Neural cell (in vitro differentiated cells): ENCODE results near the gene VPS8. TPM values are rescaled to one million over a fixed set of nuclear protein-coding genes. Genes with fewer than 3 reads are reported as not detected.

Source experiments
- H2AFZ ChIP-seq: fragments of 200-600, 300-800 bp; sonication (generic), shearing (Covaris generic); 2 replicates; pipeline ENCODE4 v1.6.0; 2014; ENCODE audit warnings: low read depth, mild to moderate bottlenecking, antibody characterized with exemption, low read length, moderate library complexity
- H3F3A ChIP-seq: fragments of 200-600 bp; shearing (Covaris generic); 2 replicates; pipeline ENCODE4 v1.6.1; 2016; ENCODE audit warnings: mild to moderate bottlenecking, moderate library complexity, mixed read lengths, antibody characterized with exemption, low read length; ENCODE audit not compliant: insufficient read depth, poor library complexity, severe bottlenecking
- H3K27ac ChIP-seq: fragments of 200-600, 300-800 bp; sonication (generic), shearing (Covaris generic); 2 replicates; pipeline ENCODE4 v1.5.1; 2014; ENCODE audit warnings: mild to moderate bottlenecking, low read length, moderate library complexity
- H3K27me3 ChIP-seq: fragments of 300-800, 200-600 bp; sonication (generic), shearing (Covaris generic); 2 replicates; pipeline ENCODE4 v1.6.0; 2014; ENCODE audit warnings: mild to moderate bottlenecking, low read depth, low read length, moderate library complexity; ENCODE audit not compliant: insufficient read depth
- H3K36me3 ChIP-seq: fragments of 300-800, 200-600 bp; sonication (generic), shearing (Covaris generic); 2 replicates; pipeline ENCODE4 v1.5.1; 2014; ENCODE audit warnings: mild to moderate bottlenecking, antibody characterized with exemption, low read length, moderate library complexity; ENCODE audit not compliant: insufficient read depth
- H3K4me2 ChIP-seq: fragments of 300-800, 200-600 bp; sonication (generic), shearing (Covaris generic); 2 replicates; pipeline ENCODE4 v1.6.0; 2014; ENCODE audit warnings: mild to moderate bottlenecking, low read length
- H3K4me3 ChIP-seq: fragments of 300-800, 200-600 bp; sonication (generic), shearing (Covaris generic); 2 replicates; pipeline ENCODE4 v1.5.1; 2014; ENCODE audit warnings: mild to moderate bottlenecking, low read length, moderate library complexity
- H3K79me2 ChIP-seq: fragments of 200-600 bp; shearing (Covaris generic); replicated peaks from 2 replicates; pipeline ENCODE4 v1.6.0; 2014; ENCODE audit warnings: mild to moderate bottlenecking, low read length, moderate library complexity; ENCODE audit not compliant: insufficient read depth
- H3K9ac ChIP-seq: fragments of 300-800, 200-600 bp; sonication (generic), shearing (Covaris generic); 2 replicates; pipeline ENCODE4 v1.6.1; 2016; ENCODE audit warnings: mild to moderate bottlenecking, low read length, mixed read lengths
- H3K9me2 ChIP-seq: fragments of 200-600 bp; shearing (Covaris generic); 2 replicates; pipeline ENCODE4 v1.6.1; 2016; ENCODE audit warnings: mild to moderate bottlenecking, low read length, mixed read lengths; ENCODE audit not compliant: insufficient read depth
- H3K9me3 ChIP-seq: fragments of 200-600, 300-800 bp; sonication (generic), shearing (Covaris generic); 2 replicates; pipeline ENCODE4 v1.6.1; 2016; ENCODE audit warnings: mild to moderate bottlenecking, mixed run types, low read length, moderate library complexity, mixed read lengths
- H4K20me1 ChIP-seq: fragments of 200-600 bp; shearing (Covaris generic); 2 replicates; pipeline ENCODE4 v1.6.1; 2016; ENCODE audit warnings: mild to moderate bottlenecking, mixed run types; ENCODE audit not compliant: insufficient read depth
- CTCF ChIP-seq: fragments of 450-650 bp; IDR thresholded peaks from 2 replicates; pipeline ENCODE4 v1.5.1; 2014; ENCODE audit warnings: antibody characterized with exemption, mild to moderate bottlenecking, moderate library complexity; ENCODE audit not compliant: poor library complexity, severe bottlenecking
- EP300 ChIP-seq: fragments of 450-650 bp; conservative IDR thresholded peaks from 2 replicates; pipeline ENCODE4 v1.6.1; 2014; ENCODE audit warnings: antibody characterized with exemption, mild to moderate bottlenecking, moderate library complexity; ENCODE audit not compliant: poor library complexity, severe bottlenecking
- EZH2 ChIP-seq: fragments of 200-600, 300-800 bp; shearing (Covaris generic), sonication (generic); IDR thresholded peaks from 2 replicates; pipeline ENCODE4 v1.6.1; 2014; ENCODE audit warnings: antibody characterized with exemption, low read length, borderline replicate concordance, mild to moderate bottlenecking; ENCODE audit not compliant: insufficient read depth, poor library complexity, severe bottlenecking
- MXI1 ChIP-seq: fragments of 450-650 bp; conservative IDR thresholded peaks from 2 replicates; pipeline ENCODE4 v1.6.1; 2014; ENCODE audit warnings: antibody characterized with exemption, mild to moderate bottlenecking; ENCODE audit not compliant: poor library complexity, severe bottlenecking
- POLR2AphosphoS5 ChIP-seq: IDR thresholded peaks from 2 replicates; pipeline ENCODE4 v1.6.1; 2012
- RAD21 ChIP-seq: fragments of 450-650 bp; conservative IDR thresholded peaks from 2 replicates; pipeline ENCODE4 v1.6.1; 2014; ENCODE audit warnings: antibody characterized with exemption, mild to moderate bottlenecking, moderate library complexity
- REST ChIP-seq: IDR thresholded peaks from 2 replicates; pipeline ENCODE4 v1.6.1; 2012; ENCODE audit warnings: borderline replicate concordance
- SMC3 ChIP-seq: fragments of 450-650 bp; conservative IDR thresholded peaks from 2 replicates; pipeline ENCODE4 v1.6.1; 2014; ENCODE audit warnings: antibody characterized with exemption, mild to moderate bottlenecking, moderate library complexity; ENCODE audit not compliant: poor library complexity
- TAF1 ChIP-seq: IDR thresholded peaks from 2 replicates; pipeline ENCODE4 v1.6.1; 2012; ENCODE audit warnings: low read depth
- polyA plus RNA-seq: library from polyadenylated mRNA; depleted of rRNA; stranded (reverse); fragments of >200 nt; gene quantifications from 2 replicates; pipeline ENCODE4 v1.2.3, GENCODE V29; 2014

VPS8 gene
- polyA plus RNA-seq, 1 donor from 2014 or later: 146 TPM

- Histone ChIP-seq H4K20me1 (no peaks in the 10 kb centered on the region), H3K27ac (no peak overlapping the region), H3K79me2 (no peaks in the 10 kb centered on the region), H3K9me3 (no peaks in the 10 kb centered on the region), H3K27me3 (no peaks in the 10 kb centered on the region), H3K4me3 (no peak overlapping the region), H3K36me3 (no peaks in the 10 kb centered on the region), H2AFZ (no peak overlapping the region), H3K9ac (no peak overlapping the region), H3K4me2 (no peak overlapping the region), H3F3A (no peaks in the 10 kb centered on the region), H3K9me2 (no peaks in the 10 kb centered on the region)
- no peak for TF ChIP-seq REST
- TF ChIP-seq EZH2: no peak
Measured at GRCh38 chr3:184788751-184789150, 23.2 kb upstream of the VPS8 start.

- Histone ChIP-seq H3K27ac (no peak overlapping the region), H3F3A (no peaks in the 10 kb centered on the region), H3K9me2 (no peaks in the 10 kb centered on the region), H3K79me2 (no peaks in the 10 kb centered on the region), H4K20me1 (no peaks in the 10 kb centered on the region), H3K4me2 (no peak overlapping the region), H3K27me3 (no peaks in the 10 kb centered on the region), H3K9me3 (no peaks in the 10 kb centered on the region), H2AFZ (no peak overlapping the region), H3K36me3 (no peaks in the 10 kb centered on the region), H3K9ac (no peak overlapping the region), H3K4me3 (no peak overlapping the region)
- TF ChIP-seq MXI1 (no peak), POLR2AphosphoS5 (no peak), CTCF (no peak), SMC3 (no peak), RAD21 (no peak), EZH2 (no peak), REST (no peak), EP300 (no peak), TAF1 (no peak)
Measured at GRCh38 chr3:184789314-184789998, 22.5 kb upstream of the VPS8 start.
